DOHH2 (cell line): ENCODE data around the gene LRRC2.

Experiments used
- H3F3A ChIP-seq: fragments of 200-600 bp; sonication (generic), shearing (Covaris generic); 2 replicates; pipeline ENCODE4 v1.6.0; 2016; ENCODE audit warnings: antibody characterized with exemption, mild to moderate bottlenecking; ENCODE audit not compliant: control insufficient read depth, insufficient read depth
- H3K27ac ChIP-seq: fragments of 200-600 bp; sonication (generic); 2 replicates; pipeline ENCODE4 v1.5.1; 2014; ENCODE audit warnings: low read depth, mild to moderate bottlenecking, low read length, moderate library complexity
- H3K27me3 ChIP-seq: fragments of 200-600 bp; sonication (generic); 2 replicates; pipeline ENCODE4 v1.6.1; 2014; ENCODE audit warnings: mild to moderate bottlenecking, low read length, mixed read lengths; ENCODE audit not compliant: control insufficient read depth
- H3K36me3 ChIP-seq: fragments of 200-600 bp; sonication (generic); 2 replicates; pipeline ENCODE4 v1.6.1; 2014; ENCODE audit warnings: mild to moderate bottlenecking, low read length, moderate library complexity, mixed read lengths; ENCODE audit not compliant: control insufficient read depth
- H3K4me1 ChIP-seq: fragments of 200-600 bp; sonication (generic); 2 replicates; pipeline ENCODE4 v1.6.1; 2014; ENCODE audit warnings: mild to moderate bottlenecking, low read length, mixed read lengths; ENCODE audit not compliant: control insufficient read depth
- H3K4me2 ChIP-seq: fragments of 200-600 bp; sonication (generic); 2 replicates; pipeline ENCODE4 v1.6.0; 2014; ENCODE audit warnings: mild to moderate bottlenecking, low read length, moderate library complexity
- H3K4me3 ChIP-seq: fragments of 200-600 bp; sonication (generic); 2 replicates; pipeline ENCODE4 v1.5.1; 2014; ENCODE audit warnings: mild to moderate bottlenecking, low read length, mixed read lengths
- H3K79me2 ChIP-seq: fragments of 200-600 bp; sonication (generic); 2 replicates; pipeline ENCODE4 v1.6.1; 2014; ENCODE audit warnings: mild to moderate bottlenecking, low read length, mixed read lengths; ENCODE audit not compliant: control insufficient read depth
- H3K9me2 ChIP-seq: fragments of 200-600 bp; sonication (generic); replicated peaks from 2 replicates; pipeline ENCODE4 v1.6.1; 2014; ENCODE audit warnings: mild to moderate bottlenecking, low read length, mixed read lengths; ENCODE audit not compliant: control insufficient read depth
- H3K9me3 ChIP-seq: fragments of 200-600 bp; sonication (generic); 2 replicates; pipeline ENCODE4 v1.6.1; 2014; ENCODE audit warnings: antibody characterized with exemption, low read length, mixed read lengths; ENCODE audit not compliant: control insufficient read depth, insufficient read depth
- H4K20me1 ChIP-seq: fragments of 200-600 bp; sonication (generic); 2 replicates; pipeline ENCODE4 v1.6.0; 2014; ENCODE audit warnings: low read depth, mild to moderate bottlenecking, antibody characterized with exemption, low read length, moderate library complexity; ENCODE audit not compliant: control insufficient read depth, insufficient read depth
- CTCF ChIP-seq: fragments of 200-600 bp; sonication (generic); IDR thresholded peaks from one replicate; pipeline ENCODE4 v1.5.1; 2014; ENCODE audit warnings: antibody characterized with exemption, mild to moderate bottlenecking, low read depth, low read length; ENCODE audit not compliant: poor library complexity, severe bottlenecking
- EZH2phosphoT487 ChIP-seq: fragments of 200-600 bp; sonication (generic); IDR thresholded peaks from 2 replicates; pipeline ENCODE4 v1.6.1; 2017; ENCODE audit warnings: borderline replicate concordance, mild to moderate bottlenecking, antibody characterized with exemption, low read length, moderate library complexity, mixed read lengths

The LRRC2 gene

GRCh38 chr3:46519952-46520351 is 46.1 kb downstream of the LRRC2 start:
- TF ChIP-seq EZH2phosphoT487 (no peak), CTCF (no peak)
- Histone ChIP-seq H3K36me3 (no peaks in the 10 kb centered on the region), H3K4me3 (no peak overlapping the region), H3K27me3 (no peaks in the 10 kb centered on the region), H3K9me2 (no peaks in the 10 kb centered on the region), H3K9me3 (no peaks in the 10 kb centered on the region), H3K4me1 (no peaks in the 10 kb centered on the region), H3K4me2 (no peak overlapping the region), H4K20me1 (no peaks in the 10 kb centered on the region), H3K79me2 (no peaks in the 10 kb centered on the region), H3K27ac (no peak overlapping the region), H3F3A (no peaks in the 10 kb centered on the region)

GRCh38 chr3:46517784-46518181 is 48.3 kb downstream of the LRRC2 start:
- Histone ChIP-seq H3K9me2 (no peaks in the 10 kb centered on the region), H3K9me3 (no peaks in the 10 kb centered on the region), H3K27me3 (no peaks in the 10 kb centered on the region), H3K27ac (no peak overlapping the region), H3F3A (no peaks in the 10 kb centered on the region), H3K4me1 (no peaks in the 10 kb centered on the region), H3K4me2 (no peak overlapping the region), H3K4me3 (no peak overlapping the region), H4K20me1 (no peaks in the 10 kb centered on the region), H3K36me3 (no peaks in the 10 kb centered on the region), H3K79me2 (no peaks in the 10 kb centered on the region)
- TF ChIP-seq EZH2phosphoT487 = no peak
- no peak for TF ChIP-seq CTCF

GRCh38 chr3:46517016-46517783 is 48.9 kb downstream of the LRRC2 start:
- Histone ChIP-seq H3K27ac (no peak overlapping the region), H3K4me2 (no peak overlapping the region)

More at GRCh38 chr3:46517016-46517783, 48.9 kb downstream of the LRRC2 start:
- no peaks in the 10 kb centered on the region for H3K36me3 ChIP-seq
- no peaks in the 10 kb centered on the region for H3K9me3 ChIP-seq
- no peak for TF ChIP-seq CTCF
- TF ChIP-seq EZH2phosphoT487 = no peak
- no peaks in the 10 kb centered on the region for H3F3A ChIP-seq
- no peaks in the 10 kb centered on the region for H3K79me2 ChIP-seq
- no peaks in the 10 kb centered on the region for H3K4me1 ChIP-seq
- no peaks in the 10 kb centered on the region for H3K9me2 ChIP-seq
- no peak overlapping the region for H3K4me3 ChIP-seq
- no peaks in the 10 kb centered on the region for H3K27me3 ChIP-seq
- no peaks in the 10 kb centered on the region for H4K20me1 ChIP-seq
